Gastrocnemius medialis (tissue), 4 donors: Measurements from ENCODE around the gene TACR1. TPM values are rescaled to one million over a fixed set of nuclear protein-coding genes. Genes with fewer than 3 reads are reported as not detected.

Source experiments
- ATAC-seq, 2 donors: fragments of 150-250 bp; one replicate each; pipeline ENCODE4 v1.9.1; 2016
- DNase-seq, 2 donors: peaks; one replicate each; pipeline ENCODE4 v3.0.0-alpha.2; 2019
- H3K27ac ChIP-seq, 4 donors: fragments of 200-600 bp; sonication (generic); 1 replicate in 1 of 4; 2 replicates in 3 of 4; pipeline ENCODE4 v1.5.1; 2016 to 2018; ENCODE audit warnings: mild to moderate bottlenecking in 2 of 4, moderate library complexity in 1 of 4
- H3K27me3 ChIP-seq, 3 donors: fragments of 200-600 bp; sonication (generic) in 2 of 3; 1 replicate in 1 of 3; 2 replicates in 2 of 3; pipeline versions ENCODE4 v1.5.1 to v1.6.0; 2016 to 2019; ENCODE audit warnings: mild to moderate bottlenecking in 1 of 3, moderate library complexity in 1 of 3
- H3K36me3 ChIP-seq, 2 donors: fragments of 200-600 bp; sonication (generic) in 1 of 2; one replicate each; pipeline ENCODE4 v1.5.1; 2017 to 2018
- H3K4me1 ChIP-seq, 2 donors: fragments of 200-600 bp; sonication (generic) in 1 of 2; one replicate each; pipeline ENCODE4 v1.5.1; 2016 to 2017; ENCODE audit warnings: mild to moderate bottlenecking in 2 of 2
- H3K4me3 ChIP-seq, 4 donors: fragments of 200-600 bp; sonication (generic) in 3 of 4; 1 replicate in 1 of 4; 2 replicates in 3 of 4; pipeline ENCODE4 v1.5.1; 2016 to 2019; ENCODE audit warnings: mild to moderate bottlenecking in 2 of 4
- H3K9me3 ChIP-seq, 3 donors: fragments of 200-600 bp; sonication (generic) in 2 of 3; 1 replicate in 1 of 3; 2 replicates in 2 of 3; pipeline ENCODE4 v1.5.1; 2016 to 2019
- POLR2A ChIP-seq, 2 donors: fragments of 450-650 bp; IDR thresholded peaks; one replicate each; pipeline ENCODE4 v1.6.1; 2017; ENCODE audit warnings: antibody characterized with exemption in 2 of 2, mild to moderate bottlenecking in 2 of 2, moderate library complexity in 2 of 2
- in situ Hi-C, 4 donors: fragments of 200-750 bp; cut with MboI; loops; one replicate each; pipeline versions ENCODE4 v1.15.0 to v1.8.0; 2017; ENCODE audit warnings: low sequenced_read_pairs in 4 of 4
- intact Hi-C: fragments of 100-400 bp; cut with DNase I; formaldehyde crosslinking; loops from one replicate; pipeline ENCODE4 v1.15.1; 2023; ENCODE audit warnings: low total_unique reads
- total RNA-seq, 4 donors: library from RNA; depleted of rRNA; stranded (reverse); fragments of >200 nt; gene quantifications; one replicate each; pipeline versions ENCODE4 v1.1.0 to v1.2.3, GENCODE V29; 2016
- TF ChIP-seq, protein P1 (sequence below), 5 experiments: fragments of 450-650 bp in 3 of 5; fragments of 200-600 bp in 2 of 5; sonication (generic) in 2 of 5; IDR thresholded peaks in 4 of 5; conservative IDR thresholded peaks in 1 of 5; 1 replicate in 4 of 5; 2 replicates in 1 of 5; pipeline ENCODE4 v1.5.1; 2016 to 2019; ENCODE audit warnings: antibody characterized with exemption in 5 of 5, mild to moderate bottlenecking in 3 of 5, moderate library complexity in 3 of 5

TACR1 gene
- total RNA-seq, 4 donors from 2014 or later, result 0.07 to 0.42 (median 0.19) TPM

DNA sequence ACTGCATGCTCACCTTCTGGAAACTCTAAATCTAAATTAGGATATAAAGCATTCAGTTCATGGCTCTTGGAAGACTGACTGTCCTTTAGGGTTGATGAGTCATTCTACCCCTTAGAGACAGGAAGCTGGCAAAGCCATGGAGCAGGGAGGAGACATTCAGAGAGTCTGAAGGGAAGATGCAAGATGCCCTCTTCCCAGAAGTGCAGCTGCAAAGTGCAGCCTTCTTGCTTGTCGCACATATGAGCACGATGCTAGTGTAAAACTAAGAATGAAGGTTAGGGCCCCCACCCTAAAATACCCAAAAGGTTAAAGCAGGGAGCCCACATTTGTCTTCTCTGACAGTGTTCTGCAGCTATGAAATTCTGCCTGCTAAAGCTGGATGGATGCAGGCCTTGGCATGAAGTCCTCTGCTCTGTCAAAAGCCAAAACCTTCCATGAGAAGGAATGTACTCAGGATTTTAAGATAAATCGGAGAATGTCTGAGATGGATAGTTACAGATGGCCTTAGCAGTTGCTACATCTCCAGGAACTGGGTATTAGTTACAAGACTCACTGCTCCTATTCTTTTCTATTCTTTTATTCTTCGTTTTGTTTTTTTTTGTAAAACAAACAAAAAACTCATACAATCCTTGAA is 151.2 kb downstream of the TACR1 start:
- TF ChIP-seq, protein P1, sequence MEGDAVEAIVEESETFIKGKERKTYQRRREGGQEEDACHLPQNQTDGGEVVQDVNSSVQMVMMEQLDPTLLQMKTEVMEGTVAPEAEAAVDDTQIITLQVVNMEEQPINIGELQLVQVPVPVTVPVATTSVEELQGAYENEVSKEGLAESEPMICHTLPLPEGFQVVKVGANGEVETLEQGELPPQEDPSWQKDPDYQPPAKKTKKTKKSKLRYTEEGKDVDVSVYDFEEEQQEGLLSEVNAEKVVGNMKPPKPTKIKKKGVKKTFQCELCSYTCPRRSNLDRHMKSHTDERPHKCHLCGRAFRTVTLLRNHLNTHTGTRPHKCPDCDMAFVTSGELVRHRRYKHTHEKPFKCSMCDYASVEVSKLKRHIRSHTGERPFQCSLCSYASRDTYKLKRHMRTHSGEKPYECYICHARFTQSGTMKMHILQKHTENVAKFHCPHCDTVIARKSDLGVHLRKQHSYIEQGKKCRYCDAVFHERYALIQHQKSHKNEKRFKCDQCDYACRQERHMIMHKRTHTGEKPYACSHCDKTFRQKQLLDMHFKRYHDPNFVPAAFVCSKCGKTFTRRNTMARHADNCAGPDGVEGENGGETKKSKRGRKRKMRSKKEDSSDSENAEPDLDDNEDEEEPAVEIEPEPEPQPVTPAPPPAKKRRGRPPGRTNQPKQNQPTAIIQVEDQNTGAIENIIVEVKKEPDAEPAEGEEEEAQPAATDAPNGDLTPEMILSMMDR (IDR thresholded peaks at IDR 0.05 in 4 of 5, conservative IDR thresholded peaks at IDR 0.05 in 1 of 5), result no peak
- TF ChIP-seq POLR2A (IDR thresholded peaks at IDR 0.05), result no peak
- Histone ChIP-seq H3K4me3 (no peak overlapping the region), H3K4me1 (peaks cover 5 to 6% of the 10 kb centered on the region in 2 donors), H3K9me3 (no peaks in the 10 kb centered on the region), H3K27me3 (no peaks in the 10 kb centered on the region), H3K36me3 (no peaks in the 10 kb centered on the region), H3K27ac (no peak overlapping the region)
- in situ Hi-C loops (no loop called here), intact Hi-C loops (no loop called here)
- peak; percentile 53 to 68 for ATAC-seq
- DNase-seq, result peak in 1 of 2 donors; percentile 14

DNA sequence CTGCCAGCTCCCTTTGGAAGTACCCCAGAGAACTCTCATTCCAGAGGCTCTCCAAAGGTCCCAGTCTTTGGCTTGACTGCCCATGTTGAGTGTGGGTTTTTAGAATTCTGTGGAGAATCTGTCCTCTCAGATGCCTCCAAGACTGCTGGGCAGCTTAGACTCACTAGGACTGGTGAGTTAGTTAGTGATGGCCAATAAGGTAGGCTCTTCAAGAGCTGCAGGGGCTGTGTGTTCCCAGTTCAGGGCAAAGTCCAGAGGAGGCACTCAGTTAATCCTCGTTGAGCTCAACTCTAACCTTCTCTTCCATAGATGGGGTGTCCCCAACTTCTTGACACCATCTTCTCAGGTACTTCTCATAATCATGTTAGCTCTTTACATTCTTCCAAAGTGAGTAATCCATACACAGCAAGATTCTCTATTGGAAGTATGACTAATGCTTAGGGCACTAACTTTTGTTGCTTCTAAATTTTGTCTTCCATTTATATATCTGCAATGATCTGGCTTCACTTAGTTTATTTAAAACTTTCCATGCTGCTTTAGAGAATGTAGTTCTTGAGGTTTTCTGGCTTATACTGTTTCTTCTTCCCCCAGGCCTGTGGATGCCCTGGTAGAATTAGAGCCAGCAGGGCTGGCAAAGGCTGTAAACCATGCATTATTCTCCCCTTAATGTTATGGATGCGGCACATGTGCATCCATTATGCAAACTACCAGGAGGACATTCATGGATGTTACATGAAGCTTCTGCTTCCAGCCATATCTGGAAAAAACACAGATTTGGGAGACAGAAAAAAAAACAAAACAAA is 151.9 kb downstream of the TACR1 start:
- Histone ChIP-seq H3K27me3 (no peaks in the 10 kb centered on the region), H3K27ac (no peak overlapping the region), H3K36me3 (no peaks in the 10 kb centered on the region), H3K4me3 (no peak overlapping the region), H3K9me3 (no peaks in the 10 kb centered on the region), H3K4me1 (peaks cover 9 to 12% of the 10 kb centered on the region in 2 donors)
- ATAC-seq, result no peak
- in situ Hi-C loops, result no loop called here
- TF ChIP-seq POLR2A (IDR thresholded peaks at IDR 0.05), result no peak
- TF ChIP-seq, protein P1 (IDR thresholded peaks at IDR 0.05 in 4 of 5, conservative IDR thresholded peaks at IDR 0.05 in 1 of 5), result no peak
- intact Hi-C loops, result no loop called here
- no peak for DNase-seq

DNA sequence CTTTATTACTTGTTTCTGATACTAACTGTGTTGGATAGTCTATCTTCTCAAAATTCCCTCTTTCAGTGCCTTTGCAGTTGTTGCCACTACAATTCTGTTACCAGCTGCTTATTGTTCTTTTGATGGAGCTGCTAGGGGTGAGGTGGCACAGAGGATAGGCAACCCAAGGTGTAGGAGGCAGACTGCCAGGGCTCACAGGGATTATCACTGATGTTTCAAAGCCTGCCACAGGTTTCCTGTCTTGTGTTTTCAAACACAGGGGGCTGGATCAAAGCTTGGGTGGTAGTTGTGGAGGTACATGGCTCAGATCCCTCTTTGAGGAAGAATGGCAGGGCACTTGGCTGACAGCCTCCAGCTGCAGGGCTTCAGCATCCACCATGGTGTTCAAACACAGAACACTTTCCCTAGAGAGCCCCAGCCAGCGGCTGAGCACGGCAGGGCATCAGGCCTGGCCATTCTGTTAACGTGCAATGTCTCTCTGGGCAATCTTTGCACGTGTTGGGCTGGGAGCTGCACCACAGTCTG is 153.7 kb downstream of the TACR1 start:
- in situ Hi-C loops, result no loop called here
- ATAC-seq (no peak), DNase-seq (no peak)
- intact Hi-C loops, result no loop called here
- H3K36me3 ChIP-seq, result no peaks in the 10 kb centered on the region
- no peaks in the 10 kb centered on the region for H3K27me3 ChIP-seq
- H3K4me3 ChIP-seq, result no peak overlapping the region
- TF ChIP-seq POLR2A (IDR thresholded peaks at IDR 0.05), result no peak
- TF ChIP-seq, protein P1 (IDR thresholded peaks at IDR 0.05 in 4 of 5, conservative IDR thresholded peaks at IDR 0.05 in 1 of 5), result no peak
- H3K27ac ChIP-seq, result no peak overlapping the region
- H3K9me3 ChIP-seq, result no peaks in the 10 kb centered on the region
- peaks cover 13 to 18% of the 10 kb centered on the region in 2 donors for H3K4me1 ChIP-seq

DNA sequence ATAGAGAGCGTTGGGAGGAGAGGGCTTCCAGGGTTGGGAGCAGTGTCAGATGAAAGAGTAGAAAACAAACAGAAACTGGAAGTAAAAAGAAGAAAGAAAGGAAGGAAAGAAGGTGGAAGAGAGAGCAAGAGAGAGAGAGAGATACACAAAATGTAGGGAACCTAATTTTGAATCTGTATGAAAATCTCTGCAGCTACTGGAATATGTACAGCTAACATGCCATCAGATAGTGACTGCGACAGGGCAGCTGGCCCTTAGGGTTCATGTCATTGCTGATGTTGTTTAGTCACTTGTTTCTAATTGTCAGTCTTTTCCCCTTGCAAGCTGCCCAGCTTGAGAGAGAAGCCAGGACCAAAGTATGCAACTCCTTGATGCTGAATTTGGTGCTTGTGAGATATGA is 155.0 kb downstream of the TACR1 start:
- TF ChIP-seq, protein P1 (IDR thresholded peaks at IDR 0.05 in 4 of 5, conservative IDR thresholded peaks at IDR 0.05 in 1 of 5), result no peak
- no peak for TF ChIP-seq POLR2A (IDR thresholded peaks at IDR 0.05)
- DNase-seq, result no peak
- in situ Hi-C loops, result no loop called here

More for the DNA sequence above, 155.0 kb downstream of the TACR1 start:
- Histone ChIP-seq H3K27me3 (no peaks in the 10 kb centered on the region), H3K27ac (no peak overlapping the region), H3K4me1 (peaks cover 13 to 18% of the 10 kb centered on the region in 2 donors), H3K9me3 (no peaks in the 10 kb centered on the region), H3K36me3 (no peaks in the 10 kb centered on the region), H3K4me3 (no peak overlapping the region)
- intact Hi-C loops, result no loop called here
- no peak for ATAC-seq
